ENCODE measurements around the gene MAN1B1. TPM values are rescaled to one million over a fixed set of nuclear protein-coding genes. Genes with fewer than 3 reads are reported as not detected.
"Not testable (repeated sequence)": the region's sequence is repeated elsewhere in the genome, so short reads cannot be mapped to it uniquely, and the experiment has no call there.

MAN1B1 gene
- total RNA-seq, 1 experiment from 2014 or later: 83.1 TPM

- no peak overlapping the region for H3K4me3 ChIP-seq
- no peak for DNase-seq
- H3K36me3 ChIP-seq: peaks cover 14% of the 10 kb centered on the region
- no peaks in the 10 kb centered on the region for H3K9me3 ChIP-seq
- H3K27me3 ChIP-seq: no peaks in the 10 kb centered on the region
Observed at GRCh38 chr9:137110911-137111787, 24.4 kb downstream of the MAN1B1 start.

GRCh38 chr9:137111788-137112563 lies 25.2 kb downstream of the MAN1B1 start:
- no peak overlapping the region for H3K4me3 ChIP-seq
- no peaks in the 10 kb centered on the region for H3K9me3 ChIP-seq
- H3K27me3 ChIP-seq: no peaks in the 10 kb centered on the region
- no peak for DNase-seq
- peaks cover 14% of the 10 kb centered on the region for H3K36me3 ChIP-seq

DNA sequence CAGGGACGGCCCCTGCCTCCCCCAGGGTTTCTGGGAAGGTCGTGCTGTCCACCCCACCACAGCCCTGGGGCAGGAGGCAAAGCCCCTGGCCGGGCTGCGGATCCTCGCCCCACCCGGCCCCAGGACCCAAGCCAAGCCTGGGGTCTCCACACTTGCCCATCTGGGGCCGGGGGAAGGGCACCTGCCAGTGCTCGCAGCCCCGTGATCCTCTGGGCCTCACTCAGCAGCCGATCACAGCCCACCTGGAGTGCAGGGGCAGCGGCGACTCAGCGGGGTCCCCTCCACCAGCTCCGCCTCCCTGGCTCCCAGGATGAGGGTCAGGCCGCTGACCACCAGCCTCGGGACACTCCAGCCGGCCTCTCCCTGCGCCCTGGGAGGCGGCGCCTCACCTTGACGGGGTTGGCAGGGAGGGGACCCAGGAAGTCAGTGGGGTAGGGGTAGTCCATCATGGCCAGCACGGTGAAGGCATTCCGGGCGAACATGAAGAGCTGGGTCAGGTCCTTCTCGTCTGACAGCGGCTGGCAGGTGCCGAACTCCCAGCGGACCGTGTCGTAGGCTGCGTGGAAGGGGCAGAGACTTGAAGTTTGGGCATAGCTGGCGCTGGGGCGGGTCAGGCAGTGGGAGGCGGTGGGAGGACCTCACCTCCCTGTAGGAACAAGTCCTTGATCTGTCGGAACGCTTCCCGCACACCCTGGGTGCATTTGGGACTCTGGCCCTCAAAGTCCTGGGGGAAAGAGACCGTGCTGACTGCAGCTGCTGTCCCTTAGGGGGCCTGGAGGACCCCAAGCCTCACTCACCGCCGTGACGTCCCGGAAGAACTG lies 26.0 kb downstream of the MAN1B1 start:
- no peak for DNase-seq
- H3K27me3 ChIP-seq: no peaks in the 10 kb centered on the region
- H3K9me3 ChIP-seq: no peaks in the 10 kb centered on the region
- peaks cover 14% of the 10 kb centered on the region for H3K36me3 ChIP-seq
- H3K4me3 ChIP-seq: no peak overlapping the region; the same call in 1 of the 2 replicates

DNA sequence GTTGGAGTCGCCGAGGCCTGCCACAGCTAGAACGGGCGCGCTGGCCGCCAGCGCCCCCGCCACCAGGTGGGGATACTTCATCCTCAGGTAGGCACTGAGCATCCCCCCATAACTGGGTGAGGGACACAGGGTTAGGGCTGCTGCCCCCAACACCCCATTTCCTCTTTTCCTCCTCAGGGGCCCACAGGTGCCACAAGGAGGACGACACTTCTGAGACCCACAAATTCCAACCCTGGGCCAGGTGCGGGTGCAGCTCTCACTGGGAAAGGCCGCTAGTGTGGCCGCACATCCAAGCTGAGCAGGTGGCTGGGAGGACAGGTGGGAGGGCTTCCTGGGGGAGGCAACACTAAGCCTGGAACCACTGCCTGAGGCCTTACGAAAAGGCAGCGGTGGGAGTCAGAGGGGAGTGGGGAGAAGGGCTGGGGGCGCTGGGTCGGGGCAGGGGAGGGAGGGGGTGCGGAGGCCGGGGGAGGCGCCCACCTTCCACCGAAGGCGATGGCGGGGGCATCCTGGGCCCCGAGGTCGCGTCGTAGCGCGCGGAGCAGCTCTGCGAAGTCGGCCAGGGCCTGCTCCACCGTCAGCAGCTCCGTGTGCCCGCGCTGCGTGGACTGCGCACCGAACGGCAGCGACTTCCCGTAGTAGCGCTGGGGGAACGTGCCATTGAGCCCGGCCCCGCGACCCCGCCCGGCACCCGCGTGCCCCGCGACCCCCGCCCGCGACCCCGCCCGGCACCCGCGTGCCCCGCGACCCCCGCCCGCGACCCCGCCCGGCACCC lies 26.8 kb downstream of the MAN1B1 start:
- Histone ChIP-seq H3K4me3 (peak overlapping the region; percentile 33), H3K27me3 (no peaks in the 10 kb centered on the region), H3K36me3 (peaks cover 14% of the 10 kb centered on the region), H3K9me3 (no peaks in the 10 kb centered on the region)
- no peak for DNase-seq

GRCh38 chr9:137114220-137114612 lies 27.4 kb downstream of the MAN1B1 start:
- DNase-seq: no peak
- H3K27me3 ChIP-seq: no peaks in the 10 kb centered on the region
- H3K4me3 ChIP-seq: peak overlapping the region; percentile 57
- no peaks in the 10 kb centered on the region for H3K9me3 ChIP-seq
- H3K36me3 ChIP-seq: 0 out of 2 replicates have a peak, but pooled peaks cover 11% of the 10 kb centered on the region

DNA sequence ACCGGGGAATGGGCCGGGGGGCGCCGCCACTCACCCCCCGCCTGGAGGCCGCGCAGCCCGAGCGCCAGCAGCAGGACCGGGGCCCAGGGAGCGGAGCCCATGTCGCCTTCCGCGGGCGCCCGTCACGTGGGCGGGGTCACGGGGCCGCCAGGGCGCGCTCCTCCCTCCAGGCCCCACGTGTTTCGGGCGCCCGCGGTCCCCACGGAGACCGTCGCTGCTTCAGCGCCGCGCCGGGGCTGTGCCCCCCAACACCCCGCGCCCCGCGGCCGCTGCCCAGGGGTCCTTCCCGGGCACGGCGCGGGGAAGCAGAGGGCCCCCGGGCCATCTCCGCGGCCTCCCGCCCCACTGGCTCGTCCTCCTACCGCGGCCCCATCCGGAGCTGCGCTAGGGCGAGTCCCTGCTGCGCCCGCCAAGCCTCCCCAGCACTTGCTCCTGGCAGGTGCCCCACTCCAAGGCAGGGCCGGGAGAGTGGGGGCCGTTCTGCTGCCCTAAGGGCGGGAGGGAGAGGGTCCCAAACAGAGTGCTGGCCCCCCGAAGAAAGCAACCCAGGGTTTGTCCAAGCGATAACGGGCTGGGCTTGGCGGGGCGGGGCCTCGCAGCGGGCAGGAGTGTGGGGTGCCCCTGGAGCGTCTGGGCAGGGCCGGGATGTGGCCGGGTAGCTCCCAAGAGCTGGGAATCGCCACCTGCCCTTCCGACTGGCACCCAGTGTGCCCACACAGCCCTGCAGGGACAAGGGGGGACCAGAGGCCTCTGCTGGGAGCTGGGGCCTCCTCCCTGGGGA lies 28.0 kb downstream of the MAN1B1 start, which contains the start of gene DPP7:
Gene DPP7, minus strand, starts transcription at position 121 of the 781 bp plus-strand sequence. Its CDS starts 20 bp downstream, at position 101.
- Histone ChIP-seq H3K36me3 (0 out of 2 replicates have a peak, but pooled peaks cover 8% of the 10 kb centered on the region), H3K9me3 (no peaks in the 10 kb centered on the region), H3K4me3 (peak within 1 kb of the TSS; percentile 57), H3K27me3 (no peaks in the 10 kb centered on the region)
- DNase-seq: peak; percentile 70

- Histone ChIP-seq H3K27me3 (no peaks in the 10 kb centered on the region), H3K36me3 (0 out of 2 replicates have a peak, but pooled peaks cover 6% of the 10 kb centered on the region), H3K9me3 (no peaks in the 10 kb centered on the region), H3K4me3 (no peak overlapping the region)
- no peak for DNase-seq
Observed at GRCh38 chr9:137115394-137116026, 28.7 kb downstream of the MAN1B1 start.

DNA sequence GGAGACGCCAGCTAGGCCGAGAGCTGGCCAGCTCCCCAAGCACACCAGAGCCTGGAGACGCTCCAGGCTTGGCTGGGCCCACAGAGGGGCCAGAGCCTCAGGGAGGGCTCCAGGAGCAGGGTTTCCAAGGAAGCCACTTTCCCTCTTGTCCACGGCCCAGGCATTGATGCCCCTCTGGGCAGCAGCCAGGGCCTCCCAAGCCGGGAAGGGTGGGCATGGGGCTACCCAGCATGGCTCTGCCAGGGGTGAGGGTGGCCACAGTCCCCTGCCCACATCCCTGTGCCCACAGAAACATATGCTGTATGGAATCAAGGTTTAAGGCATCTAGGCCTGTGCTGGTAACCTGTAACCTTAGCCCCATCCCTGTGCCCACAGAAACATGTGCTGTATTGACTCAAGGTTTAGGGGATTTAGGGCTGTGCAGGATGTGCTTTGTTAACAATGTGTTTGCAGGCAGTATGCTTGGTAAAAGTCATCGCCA lies 29.3 kb downstream of the MAN1B1 start:
- no peak overlapping the region for H3K4me3 ChIP-seq
- H3K36me3 ChIP-seq: 0 out of 2 replicates have a peak, but pooled peaks cover 6% of the 10 kb centered on the region
- no peaks in the 10 kb centered on the region for H3K27me3 ChIP-seq
- H3K9me3 ChIP-seq: no peaks in the 10 kb centered on the region
- DNase-seq: no peak

GRCh38 chr9:137116728-137117127 lies 29.9 kb downstream of the MAN1B1 start:
- Histone ChIP-seq H3K36me3 (0 out of 2 replicates have a peak, but pooled peaks cover 6% of the 10 kb centered on the region), H3K27me3 (no peaks in the 10 kb centered on the region)
- no peak for DNase-seq

DNA sequence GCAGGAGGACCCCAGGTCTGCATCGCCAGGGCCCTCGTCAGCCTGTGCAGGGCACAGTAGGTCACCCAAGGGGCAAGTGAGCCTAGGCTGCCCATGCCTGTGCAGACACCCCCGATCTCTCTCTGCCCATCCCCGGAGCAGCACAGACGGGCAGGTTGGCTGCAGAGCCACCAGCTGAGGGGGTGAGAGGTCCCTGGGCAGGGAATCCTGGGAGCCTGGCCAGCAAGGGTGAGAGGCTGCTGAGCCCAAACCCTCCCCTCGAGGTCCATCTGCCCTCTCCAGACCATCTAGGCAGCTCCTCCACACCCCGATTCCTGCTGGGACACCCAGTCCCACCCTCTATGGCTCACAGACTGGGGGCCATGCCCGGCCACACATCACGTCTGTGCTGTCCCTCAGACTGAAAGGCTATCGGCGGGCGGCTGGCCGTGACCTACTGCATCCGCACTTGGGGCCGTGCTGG lies 30.5 kb downstream of the MAN1B1 start:
- no peak overlapping the region for H3K4me3 ChIP-seq
- DNase-seq: no peak

More at GRCh38 chr9:137116728-137117127, 29.9 kb downstream of the MAN1B1 start:
- Histone ChIP-seq H3K4me3 (no peak overlapping the region), H3K9me3 (no peaks in the 10 kb centered on the region)

DNA sequence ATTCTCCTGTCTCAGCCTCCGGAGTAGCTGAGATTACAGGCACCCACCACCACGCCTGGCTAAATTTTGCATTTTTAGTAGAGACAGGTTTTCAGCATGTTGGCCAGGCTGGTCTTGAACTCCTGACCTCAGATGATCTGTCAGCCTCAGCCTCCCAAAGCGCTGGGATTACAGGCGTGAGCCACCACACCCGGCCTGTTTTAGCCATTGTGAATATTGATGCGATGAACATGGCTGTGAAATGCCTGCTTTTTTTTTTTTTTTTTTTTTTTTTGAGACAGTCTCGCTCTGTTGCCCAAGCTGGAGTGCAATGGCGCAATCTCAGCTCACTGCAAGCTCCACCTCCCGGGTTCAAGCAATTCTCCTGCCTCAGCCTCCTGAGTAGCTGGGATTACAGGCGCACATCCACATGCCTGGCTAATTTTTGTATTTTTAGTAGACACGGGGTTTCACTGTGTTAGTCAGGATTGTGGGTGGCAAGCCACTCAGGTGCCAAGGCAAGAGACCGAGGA lies 31.4 kb downstream of the MAN1B1 start:
- not testable (repeated sequence) for H3K4me3 ChIP-seq, H3K9me3 ChIP-seq, H3K36me3 ChIP-seq, H3K27me3 ChIP-seq, DNase-seq

More for the DNA sequence above, 30.5 kb downstream of the MAN1B1 start:
- Histone ChIP-seq H3K27me3 (no peaks in the 10 kb centered on the region), H3K9me3 (no peaks in the 10 kb centered on the region), H3K36me3 (0 out of 2 replicates have a peak, but pooled peaks cover 6% of the 10 kb centered on the region)

DNA sequence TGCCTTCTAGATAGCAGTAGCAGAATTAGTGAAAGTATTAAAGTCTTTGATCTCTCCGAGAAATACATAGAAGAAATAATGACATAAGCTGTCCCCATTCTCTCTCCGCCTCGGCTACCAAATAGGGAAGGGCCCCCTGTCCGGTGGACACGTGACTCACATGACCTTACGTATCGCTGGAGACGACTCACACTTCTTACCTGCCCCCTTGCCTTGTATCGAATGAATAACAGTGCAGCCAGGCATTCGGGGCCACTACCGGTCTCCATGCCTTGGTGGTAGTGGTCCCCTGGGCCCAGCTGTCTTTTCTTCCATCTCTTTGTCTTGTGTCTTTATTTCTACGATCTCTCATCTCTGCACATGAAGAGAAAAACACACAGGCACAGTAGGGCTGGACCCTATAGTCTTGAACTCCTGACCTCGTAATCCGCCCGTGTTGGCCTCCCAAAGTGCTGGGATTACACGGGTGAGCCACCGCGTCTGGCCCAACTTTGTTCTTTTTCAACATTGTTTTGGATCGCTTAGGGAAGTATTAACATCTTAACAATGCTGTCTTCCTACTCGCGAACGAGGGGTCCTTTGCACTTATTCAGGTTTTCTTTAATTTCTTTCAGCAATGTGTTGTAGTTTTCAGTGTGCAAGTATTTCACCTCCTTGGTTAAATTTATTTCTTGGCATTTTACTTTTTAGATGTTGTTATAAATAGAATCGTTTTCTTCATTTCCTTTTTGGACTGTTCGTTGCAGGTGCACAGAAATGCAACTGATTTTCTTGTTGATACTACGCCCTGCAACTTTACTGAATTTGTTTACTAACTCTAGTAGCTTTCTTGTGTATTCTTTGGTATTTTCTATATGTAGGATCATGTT lies 35.4 kb downstream of the MAN1B1 start:
- not testable (repeated sequence) for H3K27me3 ChIP-seq, H3K4me3 ChIP-seq, H3K9me3 ChIP-seq, H3K36me3 ChIP-seq, DNase-seq

DNA sequence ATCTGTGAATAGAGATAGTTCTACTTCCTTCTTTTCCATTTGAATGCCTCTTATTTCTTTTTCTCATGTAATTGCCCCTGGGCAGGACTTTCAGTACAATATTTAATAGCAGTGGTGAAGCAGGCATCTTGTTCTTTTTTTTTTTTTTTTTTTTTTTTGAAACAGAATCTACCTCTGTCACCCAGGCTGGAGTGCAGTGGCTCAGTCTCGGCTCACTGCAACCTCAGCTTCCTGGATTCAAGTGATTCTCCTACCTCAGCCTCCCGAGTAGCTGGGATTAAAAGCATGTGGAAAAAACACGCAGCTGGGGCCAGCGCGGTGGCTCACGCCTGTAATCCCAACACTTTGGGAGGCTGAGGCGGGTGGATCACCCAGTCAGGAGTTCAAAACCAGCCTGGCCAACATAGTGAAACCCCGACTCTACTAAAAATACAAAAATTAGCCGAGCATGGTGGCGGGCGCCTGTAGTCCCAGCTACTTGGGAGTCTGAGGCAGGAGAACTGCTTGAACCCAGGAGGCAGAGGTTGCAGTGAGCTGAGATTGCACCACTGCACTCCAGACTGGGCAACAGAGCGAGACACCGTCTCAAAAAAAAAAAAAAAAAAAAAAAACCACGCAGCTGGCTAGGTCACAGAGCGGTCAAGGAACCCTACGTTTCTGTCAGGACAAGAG lies 36.1 kb downstream of the MAN1B1 start:
- H3K27me3 ChIP-seq, H3K36me3 ChIP-seq, H3K9me3 ChIP-seq, DNase-seq, H3K4me3 ChIP-seq: not testable (repeated sequence)
